Astrocyte (in vitro differentiated cells and primary cell): ENCODE results near the gene SLC4A8. TPM values are rescaled to one million over a fixed set of nuclear protein-coding genes. Genes with fewer than 3 reads are reported as not detected.

Experiments used
- DNase-seq: peaks from one replicate; pipeline ENCODE4 v3.0.0-alpha.2; 2010; ENCODE audit warnings: low read depth
- FAIRE-seq: peaks from 2 replicates; lab custom pipeline; 2011; peaks lifted over from hg19 to GRCh38; lab: Jason Lieb, UNC
- H2AFZ ChIP-seq: 2 replicates; pipeline ENCODE4 v1.6.0; 2012; ENCODE audit warnings: low read depth, low read length, inconsistent platforms
- H3K27ac ChIP-seq: 2 replicates; pipeline ENCODE4 v1.5.1; 2011; ENCODE audit warnings: low read depth, low read length, inconsistent platforms
- H3K27me3 ChIP-seq: 2 replicates; pipeline ENCODE4 v1.6.0; 2011; ENCODE audit warnings: low read length, inconsistent platforms; ENCODE audit not compliant: insufficient read depth
- H3K36me3 ChIP-seq: 2 replicates; pipeline ENCODE4 v1.5.1; 2011; ENCODE audit warnings: low read length, inconsistent platforms; ENCODE audit not compliant: insufficient read depth
- H3K4me1 ChIP-seq: 2 replicates; pipeline ENCODE4 v1.5.1; 2011; ENCODE audit warnings: low read length, inconsistent platforms; ENCODE audit not compliant: insufficient read depth
- H3K4me2 ChIP-seq: 2 replicates; pipeline ENCODE4 v1.6.0; 2012; ENCODE audit warnings: low read length, inconsistent platforms
- H3K4me3 ChIP-seq: 2 replicates; pipeline ENCODE4 v1.5.1; 2011; ENCODE audit warnings: low read depth, mild to moderate bottlenecking, low read length, inconsistent platforms; ENCODE audit not compliant: insufficient read depth
- H3K79me2 ChIP-seq: 2 replicates; pipeline ENCODE4 v1.6.0; 2012; ENCODE audit warnings: mild to moderate bottlenecking, low read length, inconsistent platforms; ENCODE audit not compliant: insufficient read depth
- H3K9ac ChIP-seq: 2 replicates; pipeline ENCODE4 v1.6.0; 2012; ENCODE audit warnings: mild to moderate bottlenecking, low read length, inconsistent platforms
- H3K9me3 ChIP-seq: 2 replicates; pipeline ENCODE4 v1.5.1; 2012; ENCODE audit warnings: low read depth, mild to moderate bottlenecking, low read length, inconsistent platforms; ENCODE audit not compliant: insufficient read depth
- H4K20me1 ChIP-seq: 2 replicates; pipeline ENCODE4 v1.6.0; 2012; ENCODE audit warnings: low read length, inconsistent platforms; ENCODE audit not compliant: insufficient read depth
- H3K27ac Mint-ChIP-seq: one replicate; pipeline ENCODE4 v1.8.0; 2021; ENCODE audit warnings: mild to moderate bottlenecking, mixed read lengths; ENCODE audit not compliant: unreplicated experiment
- H3K27me3 Mint-ChIP-seq: one replicate; pipeline ENCODE4 v1.8.0; 2021; ENCODE audit warnings: low read depth, mixed read lengths; ENCODE audit not compliant: unreplicated experiment
- H3K36me3 Mint-ChIP-seq: one replicate; pipeline ENCODE4 v1.8.0; 2021; ENCODE audit warnings: low read depth, mixed read lengths; ENCODE audit not compliant: unreplicated experiment
- H3K4me1 Mint-ChIP-seq: one replicate; pipeline ENCODE4 v1.8.0; 2021; ENCODE audit warnings: low read depth, mixed read lengths; ENCODE audit not compliant: unreplicated experiment
- H3K4me3 Mint-ChIP-seq: one replicate; pipeline ENCODE4 v1.8.0; 2021; ENCODE audit warnings: mild to moderate bottlenecking, moderate library complexity, mixed read lengths; ENCODE audit not compliant: unreplicated experiment
- H3K9me3 Mint-ChIP-seq: one replicate; pipeline ENCODE4 v1.8.0; 2021; ENCODE audit warnings: mild to moderate bottlenecking, mixed read lengths; ENCODE audit not compliant: unreplicated experiment
- EZH2 ChIP-seq: IDR thresholded peaks from 2 replicates; pipeline ENCODE4 v1.6.1; 2012; ENCODE audit warnings: mild to moderate bottlenecking, low read length, inconsistent platforms; ENCODE audit not compliant: insufficient read depth
- total RNA-seq: library from RNA; stranded (reverse); gene quantifications from 2 replicates; pipeline ENCODE4 v1.2.1, GENCODE V29; 2021
- TF ChIP-seq, protein P1 (sequence below): IDR thresholded peaks from 2 replicates; pipeline ENCODE4 v1.5.1; 2011; ENCODE audit warnings: low read depth, mild to moderate bottlenecking, inconsistent platforms, low read length, moderate library complexity; ENCODE audit not compliant: insufficient read depth

Gene SLC4A8
- total RNA-seq, 1 donor from 2014 or later = 5.1 TPM

GRCh38 chr12:51417826-51418225, 6.8 kb upstream of the SLC4A8 start:
- Mint-ChIP-seq H3K4me1 (peaks cover 7% of the 10 kb centered on the region), H3K4me3 (no peak overlapping the region), H3K27ac (no peak overlapping the region), H3K27me3 (no peaks in the 10 kb centered on the region), H3K36me3 (no peaks in the 10 kb centered on the region), H3K9me3 (no peaks in the 10 kb centered on the region)
- no peaks in the 10 kb centered on the region for H3K36me3 ChIP-seq
- no peak overlapping the region for H3K27ac ChIP-seq
- no peaks in the 10 kb centered on the region for H3K79me2 ChIP-seq
- H3K4me2 ChIP-seq = no peak overlapping the region
- TF ChIP-seq, protein P1, sequence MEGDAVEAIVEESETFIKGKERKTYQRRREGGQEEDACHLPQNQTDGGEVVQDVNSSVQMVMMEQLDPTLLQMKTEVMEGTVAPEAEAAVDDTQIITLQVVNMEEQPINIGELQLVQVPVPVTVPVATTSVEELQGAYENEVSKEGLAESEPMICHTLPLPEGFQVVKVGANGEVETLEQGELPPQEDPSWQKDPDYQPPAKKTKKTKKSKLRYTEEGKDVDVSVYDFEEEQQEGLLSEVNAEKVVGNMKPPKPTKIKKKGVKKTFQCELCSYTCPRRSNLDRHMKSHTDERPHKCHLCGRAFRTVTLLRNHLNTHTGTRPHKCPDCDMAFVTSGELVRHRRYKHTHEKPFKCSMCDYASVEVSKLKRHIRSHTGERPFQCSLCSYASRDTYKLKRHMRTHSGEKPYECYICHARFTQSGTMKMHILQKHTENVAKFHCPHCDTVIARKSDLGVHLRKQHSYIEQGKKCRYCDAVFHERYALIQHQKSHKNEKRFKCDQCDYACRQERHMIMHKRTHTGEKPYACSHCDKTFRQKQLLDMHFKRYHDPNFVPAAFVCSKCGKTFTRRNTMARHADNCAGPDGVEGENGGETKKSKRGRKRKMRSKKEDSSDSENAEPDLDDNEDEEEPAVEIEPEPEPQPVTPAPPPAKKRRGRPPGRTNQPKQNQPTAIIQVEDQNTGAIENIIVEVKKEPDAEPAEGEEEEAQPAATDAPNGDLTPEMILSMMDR = no peak
- TF ChIP-seq EZH2 = no peak
- H3K9me3 ChIP-seq = no peaks in the 10 kb centered on the region
- H2AFZ ChIP-seq = no peak overlapping the region
- no peak for DNase-seq
- H3K9ac ChIP-seq = no peak overlapping the region
- FAIRE-seq = no peak
- H3K27me3 ChIP-seq = no peaks in the 10 kb centered on the region
- H3K4me1 ChIP-seq = no peaks in the 10 kb centered on the region
- no peaks in the 10 kb centered on the region for H4K20me1 ChIP-seq
- H3K4me3 ChIP-seq = no peak overlapping the region

DNA sequence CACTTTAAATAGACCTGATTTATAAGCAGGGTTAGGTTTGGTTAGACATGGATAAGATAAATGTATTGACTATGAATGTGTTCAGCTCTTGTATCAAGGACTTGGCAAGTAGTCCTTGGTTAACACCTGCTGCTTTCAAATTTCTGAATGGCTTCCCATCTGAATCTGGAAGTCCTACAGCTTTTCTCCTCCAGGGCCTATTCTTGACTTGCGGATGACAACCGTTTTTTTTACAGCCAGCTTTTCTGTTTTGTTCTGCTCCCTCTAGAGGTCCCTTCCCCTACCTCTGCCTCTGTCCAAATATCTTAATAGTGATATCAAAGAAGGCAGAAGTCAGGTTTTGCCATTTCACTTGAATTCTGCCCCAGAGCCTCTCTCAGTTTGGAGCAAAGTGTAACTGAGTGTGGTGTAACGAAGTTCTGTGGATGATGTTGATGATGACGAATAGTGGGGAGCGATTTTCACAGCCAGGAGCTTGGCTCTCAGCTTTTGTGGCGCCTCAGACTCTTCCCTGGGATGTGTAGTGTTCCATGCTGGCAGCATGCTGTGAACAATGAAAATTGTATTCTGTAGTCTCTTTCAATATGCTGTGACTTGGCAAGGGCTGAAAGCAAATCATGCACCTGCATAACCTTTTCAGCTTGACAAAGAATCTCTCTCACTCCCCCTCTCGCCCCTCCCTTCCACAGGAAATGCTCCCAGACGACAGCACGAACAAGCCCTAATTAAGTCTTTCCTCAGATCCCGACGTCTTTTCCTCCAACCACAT, 5.0 kb upstream of the SLC4A8 start:
- Mint-ChIP-seq H3K4me3 (no peak overlapping the region), H3K9me3 (no peaks in the 10 kb centered on the region), H3K27ac (no peak overlapping the region), H3K4me1 (peaks cover 7% of the 10 kb centered on the region), H3K27me3 (no peaks in the 10 kb centered on the region), H3K36me3 (no peaks in the 10 kb centered on the region)
- DNase-seq (no peak), FAIRE-seq (no peak)
- Histone ChIP-seq H3K4me3 (no peak overlapping the region), H3K4me1 (peaks cover 4% of the 10 kb centered on the region), H3K9ac (no peak overlapping the region), H4K20me1 (no peaks in the 10 kb centered on the region), H2AFZ (no peak overlapping the region), H3K27ac (no peak overlapping the region), H3K4me2 (no peak overlapping the region), H3K36me3 (no peaks in the 10 kb centered on the region), H3K79me2 (no peaks in the 10 kb centered on the region), H3K27me3 (no peaks in the 10 kb centered on the region), H3K9me3 (no peaks in the 10 kb centered on the region)
- TF ChIP-seq, protein P1 = peak; percentile 12
- TF ChIP-seq EZH2 = no peak

- no peaks in the 10 kb centered on the region for H3K9me3 ChIP-seq
- Mint-ChIP-seq H3K27me3 (peaks cover 1% of the 10 kb centered on the region), H3K4me3 (no peak overlapping the region), H3K9me3 (no peaks in the 10 kb centered on the region), H3K27ac (no peak overlapping the region), H3K4me1 (peaks cover 7% of the 10 kb centered on the region), H3K36me3 (no peaks in the 10 kb centered on the region)
- H3K4me1 ChIP-seq = peaks cover 4% of the 10 kb centered on the region
- no peak overlapping the region for H3K9ac ChIP-seq
- H3K36me3 ChIP-seq = no peaks in the 10 kb centered on the region
- DNase-seq = peak; percentile 36
- H3K27ac ChIP-seq = no peak overlapping the region
- no peak overlapping the region for H3K4me3 ChIP-seq
- H2AFZ ChIP-seq = no peak overlapping the region
- no peaks in the 10 kb centered on the region for H3K79me2 ChIP-seq
- no peaks in the 10 kb centered on the region for H3K27me3 ChIP-seq
- H4K20me1 ChIP-seq = no peaks in the 10 kb centered on the region
- TF ChIP-seq, protein P1 = peak; percentile 56
- TF ChIP-seq EZH2 = no peak
- FAIRE-seq = peak; percentile 56
- no peak overlapping the region for H3K4me2 ChIP-seq
Measured at GRCh38 chr12:51421266-51421884, 3.3 kb upstream of the SLC4A8 start.
